H1 (cell line): Measurements from ENCODE around the gene TAF3.

Experiments
- RFX5 ChIP-seq: IDR thresholded peaks from 2 replicates; pipeline ENCODE4 v1.6.1; 2011; ENCODE audit warnings: low read depth, low read length, improper control_type of control experiment, borderline replicate concordance
- SIN3A ChIP-seq, 2 experiments: IDR thresholded peaks in 1 of 2; conservative IDR thresholded peaks in 1 of 2; 2 replicates each; pipeline ENCODE4 v1.6.1; 2011 to 2012; ENCODE audit warnings: low read length in 2 of 2, improper control_type of control experiment in 1 of 2, low read depth in 1 of 2, mild to moderate bottlenecking in 1 of 2

DNA sequence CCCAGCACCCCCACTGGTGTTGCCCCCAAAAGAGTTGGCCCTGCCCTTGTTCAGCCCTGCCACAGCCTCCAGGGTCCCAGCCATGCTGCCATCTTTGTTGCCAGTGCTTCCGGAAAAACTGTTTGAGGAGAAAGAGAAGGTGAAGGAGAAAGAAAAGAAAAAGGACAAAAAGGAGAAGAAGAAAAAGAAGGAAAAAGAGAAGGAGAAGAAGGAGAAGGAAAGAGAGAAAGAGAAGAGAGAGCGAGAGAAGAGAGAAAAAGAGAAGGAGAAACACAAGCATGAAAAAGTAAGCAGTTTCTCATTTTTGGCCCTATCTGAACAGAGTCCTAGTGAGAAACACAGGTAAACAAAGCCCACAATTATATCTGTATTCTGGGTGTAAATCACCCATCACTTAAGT, 147.2 kb downstream of the TAF3 start:
- TF ChIP-seq SIN3A (conservative IDR thresholded peaks at IDR 0.05 in 1 of 2, IDR thresholded peaks at IDR 0.05 in 1 of 2; ENCODE audit: low read depth in 1 of 2, low read length in 2 of 2) = no peak
- no peak for TF ChIP-seq RFX5
